GM21528 (cell line): ENCODE measurements around the gene DDX20.

Experiments
- ATAC-seq: cut with Tn5 transposase; IDR thresholded peaks from one replicate; pipeline ENCODE4 v1.9.1; 2021; ENCODE audit warnings: mild to moderate bottlenecking, moderate library complexity; ENCODE audit not compliant: unreplicated experiment, low FRiP score

The DDX20 gene

GRCh38 chr1:111755331-111756123 lies at the start of gene DDX20:
DDX20 (plus strand) TSS chr1:111755901; CDS start chr1:111755925, 24 bp downstream.
- peak; percentile 85 for ATAC-seq

- no peak for ATAC-seq
Measured at GRCh38 chr1:111706921-111707320, 48.8 kb upstream of the DDX20 start.

- no peak for ATAC-seq
Measured at GRCh38 chr1:111707906-111708305, 47.8 kb upstream of the DDX20 start.

- no peak for ATAC-seq
Measured at GRCh38 chr1:111709986-111710385, 45.7 kb upstream of the DDX20 start.

- ATAC-seq: no peak
Measured at GRCh38 chr1:111716333-111716732, 39.4 kb upstream of the DDX20 start.

GRCh38 chr1:111717450-111717849 lies 38.3 kb upstream of the DDX20 start:
- no peak for ATAC-seq

GRCh38 chr1:111719135-111719534 lies 36.6 kb upstream of the DDX20 start:
- ATAC-seq: no peak

- ATAC-seq: no peak
Measured at GRCh38 chr1:111719674-111720132, 36.0 kb upstream of the DDX20 start.

- no peak for ATAC-seq
Measured at GRCh38 chr1:111720274-111720976, 35.3 kb upstream of the DDX20 start.

- ATAC-seq: no peak
Measured at GRCh38 chr1:111720977-111721786, 34.5 kb upstream of the DDX20 start.

GRCh38 chr1:111723091-111723806 lies 32.5 kb upstream of the DDX20 start:
- ATAC-seq: no peak

GRCh38 chr1:111723871-111724270 lies 31.8 kb upstream of the DDX20 start:
- ATAC-seq: no peak

- no peak for ATAC-seq
Measured at GRCh38 chr1:111725192-111725591, 30.5 kb upstream of the DDX20 start.

- no peak for ATAC-seq
Measured at GRCh38 chr1:111727056-111727455, 28.6 kb upstream of the DDX20 start.

GRCh38 chr1:111729271-111729921 lies 26.3 kb upstream of the DDX20 start:
- ATAC-seq: no peak

GRCh38 chr1:111729946-111730681 lies 25.6 kb upstream of the DDX20 start:
- no peak for ATAC-seq

GRCh38 chr1:111730706-111731105 lies 25.0 kb upstream of the DDX20 start:
- no peak for ATAC-seq

GRCh38 chr1:111731956-111732355 lies 23.7 kb upstream of the DDX20 start:
- ATAC-seq: no peak

- no peak for ATAC-seq
Measured at GRCh38 chr1:111732718-111733117, 23.0 kb upstream of the DDX20 start.
